GM12874 (cell line): Measurements from ENCODE around the gene GAK.

Source experiments
- CTCF ChIP-seq: IDR thresholded peaks from 2 replicates; pipeline ENCODE4 v1.5.1; 2011; ENCODE audit warnings: low read depth, mild to moderate bottlenecking, control low read depth, low read length, moderate library complexity; ENCODE audit not compliant: insufficient read depth

GAK gene

GRCh38 chr4:860561-860960, 71.6 kb downstream of the GAK start:
- TF ChIP-seq CTCF: no peak

- TF ChIP-seq CTCF: no peak
These were observed 72.6 kb downstream of the GAK start for GRCh38 chr4:859496-859895.

- no peak for TF ChIP-seq CTCF
These were observed 73.2 kb downstream of the GAK start for GRCh38 chr4:858831-859451.

GRCh38 chr4:858041-858481, 74.1 kb downstream of the GAK start:
- TF ChIP-seq CTCF: no peak

GRCh38 chr4:857461-857860, 74.7 kb downstream of the GAK start:
- no peak for TF ChIP-seq CTCF

- TF ChIP-seq CTCF: no peak
These were observed 75.8 kb downstream of the GAK start for GRCh38 chr4:856225-856901.

GRCh38 chr4:855880-856224, 76.3 kb downstream of the GAK start:
- TF ChIP-seq CTCF: no peak

- no peak for TF ChIP-seq CTCF
These were observed 77.8 kb downstream of the GAK start for GRCh38 chr4:854356-854755.
